Measurements from ENCODE around the gene FRMD4A.
A peak's percentile ranks its signal among the peaks of the same experiment; 100 is the strongest.

DNA sequence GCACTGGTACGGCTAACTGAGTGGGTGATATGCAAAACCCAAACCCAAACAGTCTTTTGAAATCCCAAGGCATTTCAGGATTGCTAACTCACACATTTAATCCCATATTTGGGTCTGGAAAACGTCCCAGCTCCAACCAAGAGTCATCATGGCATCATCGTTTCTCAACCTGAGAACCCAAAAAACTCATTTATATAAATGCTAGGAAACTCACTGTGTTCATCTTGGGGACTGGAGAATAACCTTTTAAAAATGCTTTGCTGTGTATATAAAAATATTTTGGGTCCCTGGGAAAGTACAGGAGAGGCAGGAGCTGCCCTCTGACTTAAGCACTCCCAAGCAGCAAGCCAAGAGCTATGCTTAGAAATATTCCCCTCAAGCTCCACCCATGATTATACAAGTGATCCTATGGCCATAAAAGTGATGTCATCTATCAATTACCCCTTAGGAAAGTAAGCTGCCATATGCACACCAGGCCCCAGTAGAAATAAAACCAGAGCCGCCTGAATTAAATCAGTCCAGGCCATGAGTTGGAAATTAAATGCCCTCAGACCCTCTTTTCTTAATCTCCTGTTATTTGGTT, 352.1 kb downstream of the FRMD4A start:
- TF ChIP-seq, protein P1, sequence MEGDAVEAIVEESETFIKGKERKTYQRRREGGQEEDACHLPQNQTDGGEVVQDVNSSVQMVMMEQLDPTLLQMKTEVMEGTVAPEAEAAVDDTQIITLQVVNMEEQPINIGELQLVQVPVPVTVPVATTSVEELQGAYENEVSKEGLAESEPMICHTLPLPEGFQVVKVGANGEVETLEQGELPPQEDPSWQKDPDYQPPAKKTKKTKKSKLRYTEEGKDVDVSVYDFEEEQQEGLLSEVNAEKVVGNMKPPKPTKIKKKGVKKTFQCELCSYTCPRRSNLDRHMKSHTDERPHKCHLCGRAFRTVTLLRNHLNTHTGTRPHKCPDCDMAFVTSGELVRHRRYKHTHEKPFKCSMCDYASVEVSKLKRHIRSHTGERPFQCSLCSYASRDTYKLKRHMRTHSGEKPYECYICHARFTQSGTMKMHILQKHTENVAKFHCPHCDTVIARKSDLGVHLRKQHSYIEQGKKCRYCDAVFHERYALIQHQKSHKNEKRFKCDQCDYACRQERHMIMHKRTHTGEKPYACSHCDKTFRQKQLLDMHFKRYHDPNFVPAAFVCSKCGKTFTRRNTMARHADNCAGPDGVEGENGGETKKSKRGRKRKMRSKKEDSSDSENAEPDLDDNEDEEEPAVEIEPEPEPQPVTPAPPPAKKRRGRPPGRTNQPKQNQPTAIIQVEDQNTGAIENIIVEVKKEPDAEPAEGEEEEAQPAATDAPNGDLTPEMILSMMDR (IDR thresholded peaks at IDR 0.05): no peak
- no peak for TF ChIP-seq POLR2A (IDR thresholded peaks at IDR 0.05)
- peak in 2 of 3 donors; percentile 32 to 44 for TF ChIP-seq POLR2AphosphoS5 (IDR thresholded peaks at IDR 0.05)
- TF ChIP-seq EP300 (IDR thresholded peaks at IDR 0.05): no peak

All from stomach (tissue), 4 donors.